ENCODE measurements around the gene NOC2L.

DNA sequence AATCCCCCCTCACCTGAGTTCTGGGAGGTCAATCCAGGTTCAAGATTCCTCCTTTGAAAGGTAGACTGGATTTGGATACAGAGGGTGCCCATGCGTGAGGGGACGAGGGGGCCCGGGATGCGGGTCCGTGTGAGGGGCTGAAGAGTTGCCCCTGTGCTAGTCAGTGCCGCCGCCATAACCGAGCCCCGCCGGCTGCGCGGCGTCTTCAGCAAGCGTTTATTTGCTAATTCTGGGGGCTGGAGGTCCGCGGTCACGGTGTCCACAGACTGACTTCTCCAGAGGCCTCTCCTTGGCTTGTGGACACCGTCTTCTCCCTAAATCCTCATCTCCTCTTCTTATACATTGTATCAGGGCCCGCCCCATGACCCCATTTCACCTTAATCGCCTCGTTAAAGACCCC, 56.3 kb downstream of the NOC2L start:
- TF ChIP-seq EZH2 (optimal IDR thresholded peaks at IDR 0.05; ENCODE audit: low read depth, low read length) (no peak), EZH2phosphoT487 (IDR thresholded peaks at IDR 0.05; ENCODE audit: low read length) (no peak)
- TF ChIP-seq, protein P1, sequence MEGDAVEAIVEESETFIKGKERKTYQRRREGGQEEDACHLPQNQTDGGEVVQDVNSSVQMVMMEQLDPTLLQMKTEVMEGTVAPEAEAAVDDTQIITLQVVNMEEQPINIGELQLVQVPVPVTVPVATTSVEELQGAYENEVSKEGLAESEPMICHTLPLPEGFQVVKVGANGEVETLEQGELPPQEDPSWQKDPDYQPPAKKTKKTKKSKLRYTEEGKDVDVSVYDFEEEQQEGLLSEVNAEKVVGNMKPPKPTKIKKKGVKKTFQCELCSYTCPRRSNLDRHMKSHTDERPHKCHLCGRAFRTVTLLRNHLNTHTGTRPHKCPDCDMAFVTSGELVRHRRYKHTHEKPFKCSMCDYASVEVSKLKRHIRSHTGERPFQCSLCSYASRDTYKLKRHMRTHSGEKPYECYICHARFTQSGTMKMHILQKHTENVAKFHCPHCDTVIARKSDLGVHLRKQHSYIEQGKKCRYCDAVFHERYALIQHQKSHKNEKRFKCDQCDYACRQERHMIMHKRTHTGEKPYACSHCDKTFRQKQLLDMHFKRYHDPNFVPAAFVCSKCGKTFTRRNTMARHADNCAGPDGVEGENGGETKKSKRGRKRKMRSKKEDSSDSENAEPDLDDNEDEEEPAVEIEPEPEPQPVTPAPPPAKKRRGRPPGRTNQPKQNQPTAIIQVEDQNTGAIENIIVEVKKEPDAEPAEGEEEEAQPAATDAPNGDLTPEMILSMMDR (IDR thresholded peaks at IDR 0.05; ENCODE audit: low read length): no peak
